ENCODE results near the gene PCED1B. TPM values are rescaled to one million over a fixed set of nuclear protein-coding genes. Genes with fewer than 3 reads are reported as not detected.

PCED1B gene
- total and polyA plus RNA-seq, 12 donors = 0.49 to 4.8 (median 0.88) TPM

GRCh38 chr12:47245623-47246022 lies 166.2 kb downstream of the PCED1B start:
- TF ChIP-seq CTCF (IDR thresholded peaks at IDR 0.05) = no peak
- Histone ChIP-seq H3K36me3 (no peaks in the 10 kb centered on the region), H3K9me3 (no peaks in the 10 kb centered on the region), H3K27ac (no peak overlapping the region), H3K4me1 (peaks cover 0 to 7% (median 0%) of the 10 kb centered on the region in 9 donors), H3K27me3 (no peaks in the 10 kb centered on the region), H3K4me3 (no peak overlapping the region)
- ATAC-seq (no peak), DNase-seq (no peak)
- WGBS, 2 donors = 87 to 90% methylated on average over 2 of the region's 2 CpGs
- intact Hi-C loops (cut with DNase I) = no loop called here

GRCh38 chr12:47247418-47247817 lies 168.0 kb downstream of the PCED1B start:
- Histone ChIP-seq H3K27me3 (no peaks in the 10 kb centered on the region), H3K4me3 (no peak overlapping the region), H3K9me3 (peaks cover 0 to 15% (median 5%) of the 10 kb centered on the region in 11 donors), H3K4me1 (peaks cover 0 to 7% (median 0%) of the 10 kb centered on the region in 9 donors), H3K36me3 (no peaks in the 10 kb centered on the region), H3K27ac (no peak overlapping the region)
- no peak for TF ChIP-seq CTCF (IDR thresholded peaks at IDR 0.05)
- intact Hi-C loops (cut with DNase I) = no loop called here
- no peak for DNase-seq
- 35 to 55% methylated on average over 1 of the region's 1 CpG for WGBS, 2 donors
- ATAC-seq = no peak

GRCh38 chr12:47249082-47249481 lies 169.7 kb downstream of the PCED1B start:
- WGBS, 2 donors = 66 to 67% methylated on average over 4 of the region's 4 CpGs
- Histone ChIP-seq H3K9me3 (peaks cover 0 to 24% (median 5%) of the 10 kb centered on the region in 11 donors), H3K27me3 (no peaks in the 10 kb centered on the region), H3K36me3 (no peaks in the 10 kb centered on the region), H3K27ac (no peak overlapping the region), H3K4me1 (peaks cover 0 to 7% (median 0%) of the 10 kb centered on the region in 9 donors), H3K4me3 (no peak overlapping the region)
- intact Hi-C loops (cut with DNase I) = no loop called here
- no peak for TF ChIP-seq CTCF (IDR thresholded peaks at IDR 0.05)
- ATAC-seq = no peak
- DNase-seq = no peak

GRCh38 chr12:47249719-47250357 lies 170.4 kb downstream of the PCED1B start:
- no peak overlapping the region for H3K27ac ChIP-seq
- H3K9me3 ChIP-seq = peaks cover 0 to 29% (median 5%) of the 10 kb centered on the region in 11 donors
- intact Hi-C loops (cut with DNase I) = no loop called here
- no peaks in the 10 kb centered on the region for H3K27me3 ChIP-seq
- peaks cover 0 to 7% (median 0%) of the 10 kb centered on the region in 9 donors for H3K4me1 ChIP-seq
- ATAC-seq (no peak), DNase-seq (no peak)
- H3K36me3 ChIP-seq = no peaks in the 10 kb centered on the region
- no peak overlapping the region for H3K4me3 ChIP-seq
- 51 to 55% methylated on average over 7 of the region's 7 CpGs for WGBS, 2 donors
- no peak for TF ChIP-seq CTCF (IDR thresholded peaks at IDR 0.05)
